ENCODE results near the gene BRI3BP. TPM values are rescaled to one million over a fixed set of nuclear protein-coding genes. Genes with fewer than 3 reads are reported as not detected.

The BRI3BP gene
- total and polyA plus RNA-seq, 9 of the 15 experiments (the other 6 are each of a cell fraction or from before 2014, with no cell fraction given) = 12.3 to 25.0 (median 16.6) TPM

- peak; percentile 90 for TF ChIP-seq SMARCA5 (IDR thresholded peaks at IDR 0.05)
- TF ChIP-seq NCOA4 (IDR thresholded peaks at IDR 0.05; ENCODE audit: partially characterized antibody) = no peak
- TF ChIP-seq ZFX (CRISPR knock-in tag; IDR thresholded peaks at IDR 0.05) = no peak
- TF ChIP-seq PTBP1 (IDR thresholded peaks at IDR 0.05; ENCODE audit: low read depth, low read length) = peak; percentile 75; the same call in 1 of the 2 replicates
- TF ChIP-seq RBM25 (IDR thresholded peaks at IDR 0.05; ENCODE audit: low read depth, low read length, severe bottlenecking) = peak; percentile 92
- TF ChIP-seq ZNF444 (CRISPR knock-in tag; IDR thresholded peaks at IDR 0.05) = no peak
- peak; percentile 58 to 81; a peak in 3 of 4 replicates for TF ChIP-seq KDM1A (IDR thresholded peaks at IDR 0.05)
- TF ChIP-seq SETDB1 (IDR thresholded peaks at IDR 0.05; ENCODE audit: low read length) = no peak
- TF ChIP-seq CREBBP (IDR thresholded peaks at IDR 0.05; ENCODE audit: low read depth, low read length) = no peak
- TF ChIP-seq RFX1 (IDR thresholded peaks at IDR 0.05) = no peak
- no peak for TF ChIP-seq NONO (IDR thresholded peaks at IDR 0.05; ENCODE audit: low read depth in 2 of 2, low read length in 1 of 2)
- TF ChIP-seq PKNOX1 (IDR thresholded peaks at IDR 0.05) = no peak
- no peak for TF ChIP-seq OTX1 (CRISPR knock-in tag; IDR thresholded peaks at IDR 0.05)
- no peak for TF ChIP-seq NR0B1 (IDR thresholded peaks at IDR 0.05; ENCODE audit: partially characterized antibody)
- TF ChIP-seq ADNP (tag; IDR thresholded peaks at IDR 0.05) = peak; percentile 86
- TF ChIP-seq PTTG1 (tag; IDR thresholded peaks at IDR 0.05; ENCODE audit: low read depth) = no peak
- peak; percentile 62; the same call in 1 of the 2 replicates for TF ChIP-seq CBX1 (IDR thresholded peaks at IDR 0.05; ENCODE audit: low read depth)
- TF ChIP-seq TOE1 (IDR thresholded peaks at IDR 0.05; ENCODE audit: borderline replicate concordance) = no peak
- TF ChIP-seq TOE1 (CRISPR knock-in tag; IDR thresholded peaks at IDR 0.05; ENCODE audit: borderline replicate concordance, low read depth) = no peak
- TF ChIP-seq GATAD2B (IDR thresholded peaks at IDR 0.05; ENCODE audit: borderline replicate concordance) = no peak
- TF ChIP-seq NR2C1 (IDR thresholded peaks at IDR 0.05) = no peak
- no peak for TF ChIP-seq NR2C1 (tag; IDR thresholded peaks at IDR 0.05)
- TF ChIP-seq MEF2A (IDR thresholded peaks at IDR 0.05; ENCODE audit: control insufficient read depth, low read depth, low read length) = no peak
- no peak for TF ChIP-seq MCM7 (IDR thresholded peaks at IDR 0.05)
- TF ChIP-seq USF2 (CRISPR knock-in tag; IDR thresholded peaks at IDR 0.05) = no peak
- no peak for TF ChIP-seq SAP30 (IDR thresholded peaks at IDR 0.05; ENCODE audit: borderline replicate concordance, insufficient read depth, low read depth, low read length, poor library complexity, severe bottlenecking)
- no peak for TF ChIP-seq PHTF2 (CRISPR knock-in tag; IDR thresholded peaks at IDR 0.05)
- TF ChIP-seq HDAC6 (IDR thresholded peaks at IDR 0.05; ENCODE audit: low read depth, low read length) = no peak
- no peak for TF ChIP-seq MAZ (CRISPR knock-in tag; conservative IDR thresholded peaks at IDR 0.05 in 1 of 2, IDR thresholded peaks at IDR 0.05 in 1 of 2)
Observed at GRCh38 chr12:124976999-124977398, 16.4 kb upstream of the BRI3BP start (continued).
